HepG2 (cell line): ENCODE measurements around the gene CNPPD1. TPM values are rescaled to one million over a fixed set of nuclear protein-coding genes. Genes with fewer than 3 reads are reported as not detected.
A peak's percentile ranks its signal among the peaks of the same experiment; 100 is the strongest.

Experiments used
- ARNT2 ChIP-seq: sonication (generic); formaldehyde crosslinking; IDR thresholded peaks from 2 replicates; pipeline ENCODE4 v1.8.0; 2022; ENCODE audit warnings: mild to moderate bottlenecking, low read depth, missing genetic modification reagents, moderate library complexity
- CBFB ChIP-seq: sonication (generic); formaldehyde crosslinking; IDR thresholded peaks from 2 replicates; pipeline ENCODE4 v1.4.0; 2020; ENCODE audit warnings: missing genetic modification reagents
- GMEB2 ChIP-seq: IDR thresholded peaks from 2 replicates; pipeline ENCODE4 v1.6.1; 2016; ENCODE audit warnings: missing biosample characterization, missing genetic modification reagents, low read depth
- HNF4G ChIP-seq, 2 experiments: sonication (generic) in 1 of 2; formaldehyde crosslinking in 1 of 2; IDR thresholded peaks; 2 replicates each; pipeline versions ENCODE4 v1.4.0 to v1.6.1; 2011 to 2020; ENCODE audit warnings: borderline replicate concordance in 2 of 2, low read depth in 2 of 2, mild to moderate bottlenecking in 2 of 2, low read length in 1 of 2, missing genetic modification reagents in 1 of 2, moderate library complexity in 1 of 2
- HOXA9 ChIP-seq: sonication (generic); formaldehyde crosslinking; IDR thresholded peaks from 2 replicates; pipeline ENCODE4 v1.8.1; 2022; ENCODE audit warnings: missing genetic modification reagents, mild to moderate bottlenecking, moderate library complexity, borderline replicate concordance
- IRF2 ChIP-seq: IDR thresholded peaks from 2 replicates; pipeline ENCODE4 v1.6.1; 2018; ENCODE audit warnings: missing genetic modification reagents, missing compliant biosample characterization
- JDP2 ChIP-seq: sonication (generic); formaldehyde crosslinking; IDR thresholded peaks from 2 replicates; pipeline ENCODE4 v1.8.1; 2022; ENCODE audit warnings: missing genetic modification reagents, borderline replicate concordance
- MEF2D ChIP-seq: sonication (generic); formaldehyde crosslinking; IDR thresholded peaks from 2 replicates; pipeline ENCODE4 v1.5.1; 2020; ENCODE audit warnings: mild to moderate bottlenecking, missing genetic modification reagents
- MXI1 ChIP-seq: IDR thresholded peaks from 3 replicates; pipeline ENCODE4 v1.6.1; 2012; ENCODE audit warnings: low read depth, low read length, inconsistent platforms, borderline replicate concordance
- NFYB ChIP-seq: sonication (generic); formaldehyde crosslinking; IDR thresholded peaks from 2 replicates; pipeline ENCODE4 v1.4.0; 2020; ENCODE audit warnings: missing genetic modification reagents
- NFYC ChIP-seq: IDR thresholded peaks from 2 replicates; pipeline ENCODE4 v1.6.1; 2016; ENCODE audit warnings: missing genetic modification reagents, missing compliant biosample characterization
- NR2F2 ChIP-seq: IDR thresholded peaks from 2 replicates; pipeline ENCODE4 v1.6.1; 2012; ENCODE audit warnings: low read depth, inconsistent platforms, borderline replicate concordance
- NR2F6 ChIP-seq, 2 experiments: IDR thresholded peaks; 2 replicates each; pipeline ENCODE4 v1.6.1; 2016; ENCODE audit warnings: antibody characterized with exemption in 1 of 2, mild to moderate bottlenecking in 1 of 2
- POLR2AphosphoS2 ChIP-seq: IDR thresholded peaks from 2 replicates; pipeline ENCODE4 v1.6.1; 2011; ENCODE audit warnings: low read depth, low read length, improper control_type of control experiment
- TMF1 ChIP-seq: sonication (generic); formaldehyde crosslinking; IDR thresholded peaks from 2 replicates; pipeline ENCODE4 v1.8.1; 2022; ENCODE audit warnings: low read depth, missing genetic modification reagents
- ZNF33B ChIP-seq: sonication (generic); formaldehyde crosslinking; IDR thresholded peaks from 2 replicates; pipeline ENCODE4 v1.5.1; 2020; ENCODE audit warnings: mild to moderate bottlenecking, missing genetic modification reagents
- ZNF652 ChIP-seq: IDR thresholded peaks from 2 replicates; pipeline ENCODE4 v1.6.1; 2016; ENCODE audit warnings: low read depth, borderline replicate concordance
- ZNF841 ChIP-seq: sonication (generic); formaldehyde crosslinking; IDR thresholded peaks from 2 replicates; pipeline ENCODE4 v1.8.1; 2023; ENCODE audit warnings: missing genetic modification reagents, borderline replicate concordance
- polyA plus RNA-seq, 8 experiments: library from polyadenylated mRNA; depleted of rRNA in 3 of 8; stranded (reverse) in 7 of 8; unstranded in 1 of 8; fragments of >200 nt; fragmentation: Illumina TruSeq in 4 of 8; extraction: Trizol in 4 of 8; gene quantifications; 2 replicates each; pipeline versions ENCODE4 v1.2.1 to v1.2.3, GENCODE V29; 2011 to 2016; ENCODE audit warnings: low read depth in 4 of 8, missing spikeins in 1 of 8, mixed read lengths in 1 of 8; ENCODE audit not compliant: insufficient read depth in 1 of 8
- total RNA-seq, 5 experiments: library from RNA; depleted of rRNA; stranded (reverse); fragments of >200 nt; fragmentation: Illumina TruSeq; extraction: Trizol; gene quantifications; 2 replicates each; pipeline ENCODE4 v1.2.3, GENCODE V29; 2016; ENCODE audit warnings: low read depth in 1 of 5
- TF ChIP-seq, protein P1 (sequence below): sonication (generic); formaldehyde crosslinking; IDR thresholded peaks from one replicate; pipeline ENCODE4 v1.5.1; 2020; ENCODE audit warnings: mild to moderate bottlenecking, missing genetic modification reagents; ENCODE audit errors: not compliant biosample characterization

CNPPD1 gene
- total and polyA plus RNA-seq, 2 of the 13 experiments (the other 11 are each of a cell fraction or from before 2014, with no cell fraction given): 35.5 to 49.4 TPM

DNA sequence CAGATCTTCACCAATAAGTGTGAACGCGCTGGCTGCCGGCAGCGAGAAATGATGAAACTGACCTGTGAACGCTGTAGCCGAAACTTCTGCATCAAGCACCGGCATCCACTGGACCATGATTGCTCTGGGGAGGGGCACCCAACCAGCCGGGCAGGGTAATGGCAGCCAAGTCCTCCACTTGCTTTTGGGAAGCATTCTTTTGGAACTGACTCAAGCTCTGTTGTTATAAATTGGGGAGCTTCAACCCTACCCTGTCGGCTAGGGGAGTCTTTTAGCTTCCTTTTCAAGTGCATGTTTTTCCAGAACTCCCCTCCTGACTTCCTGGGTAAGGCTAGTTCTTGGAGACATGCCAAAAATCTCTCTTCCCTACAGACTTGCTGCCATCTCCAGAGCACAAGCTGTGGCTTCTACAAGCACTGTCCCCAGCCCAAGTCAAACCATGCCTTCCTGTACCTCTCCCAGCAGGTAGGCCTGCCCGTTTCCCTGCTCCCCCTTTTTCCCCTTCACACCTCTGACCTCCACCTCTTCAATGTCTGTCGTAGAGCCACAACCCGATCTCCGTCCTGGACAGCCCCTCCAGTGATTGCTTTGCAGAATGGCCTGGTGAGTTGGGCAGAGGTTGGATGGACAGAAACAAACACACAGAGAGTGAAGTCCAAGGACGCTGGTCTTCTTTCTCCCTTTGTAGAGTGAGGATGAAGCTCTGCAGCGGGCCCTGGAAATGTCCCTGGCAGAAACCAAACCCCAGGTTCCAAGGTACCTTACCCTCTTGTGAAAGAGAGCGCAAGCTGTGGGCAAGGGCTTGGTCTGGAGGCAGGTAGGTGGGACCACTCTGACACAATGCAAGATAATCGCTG is 31.4 kb upstream of the CNPPD1 start (continued):
- TF ChIP-seq, protein P1, sequence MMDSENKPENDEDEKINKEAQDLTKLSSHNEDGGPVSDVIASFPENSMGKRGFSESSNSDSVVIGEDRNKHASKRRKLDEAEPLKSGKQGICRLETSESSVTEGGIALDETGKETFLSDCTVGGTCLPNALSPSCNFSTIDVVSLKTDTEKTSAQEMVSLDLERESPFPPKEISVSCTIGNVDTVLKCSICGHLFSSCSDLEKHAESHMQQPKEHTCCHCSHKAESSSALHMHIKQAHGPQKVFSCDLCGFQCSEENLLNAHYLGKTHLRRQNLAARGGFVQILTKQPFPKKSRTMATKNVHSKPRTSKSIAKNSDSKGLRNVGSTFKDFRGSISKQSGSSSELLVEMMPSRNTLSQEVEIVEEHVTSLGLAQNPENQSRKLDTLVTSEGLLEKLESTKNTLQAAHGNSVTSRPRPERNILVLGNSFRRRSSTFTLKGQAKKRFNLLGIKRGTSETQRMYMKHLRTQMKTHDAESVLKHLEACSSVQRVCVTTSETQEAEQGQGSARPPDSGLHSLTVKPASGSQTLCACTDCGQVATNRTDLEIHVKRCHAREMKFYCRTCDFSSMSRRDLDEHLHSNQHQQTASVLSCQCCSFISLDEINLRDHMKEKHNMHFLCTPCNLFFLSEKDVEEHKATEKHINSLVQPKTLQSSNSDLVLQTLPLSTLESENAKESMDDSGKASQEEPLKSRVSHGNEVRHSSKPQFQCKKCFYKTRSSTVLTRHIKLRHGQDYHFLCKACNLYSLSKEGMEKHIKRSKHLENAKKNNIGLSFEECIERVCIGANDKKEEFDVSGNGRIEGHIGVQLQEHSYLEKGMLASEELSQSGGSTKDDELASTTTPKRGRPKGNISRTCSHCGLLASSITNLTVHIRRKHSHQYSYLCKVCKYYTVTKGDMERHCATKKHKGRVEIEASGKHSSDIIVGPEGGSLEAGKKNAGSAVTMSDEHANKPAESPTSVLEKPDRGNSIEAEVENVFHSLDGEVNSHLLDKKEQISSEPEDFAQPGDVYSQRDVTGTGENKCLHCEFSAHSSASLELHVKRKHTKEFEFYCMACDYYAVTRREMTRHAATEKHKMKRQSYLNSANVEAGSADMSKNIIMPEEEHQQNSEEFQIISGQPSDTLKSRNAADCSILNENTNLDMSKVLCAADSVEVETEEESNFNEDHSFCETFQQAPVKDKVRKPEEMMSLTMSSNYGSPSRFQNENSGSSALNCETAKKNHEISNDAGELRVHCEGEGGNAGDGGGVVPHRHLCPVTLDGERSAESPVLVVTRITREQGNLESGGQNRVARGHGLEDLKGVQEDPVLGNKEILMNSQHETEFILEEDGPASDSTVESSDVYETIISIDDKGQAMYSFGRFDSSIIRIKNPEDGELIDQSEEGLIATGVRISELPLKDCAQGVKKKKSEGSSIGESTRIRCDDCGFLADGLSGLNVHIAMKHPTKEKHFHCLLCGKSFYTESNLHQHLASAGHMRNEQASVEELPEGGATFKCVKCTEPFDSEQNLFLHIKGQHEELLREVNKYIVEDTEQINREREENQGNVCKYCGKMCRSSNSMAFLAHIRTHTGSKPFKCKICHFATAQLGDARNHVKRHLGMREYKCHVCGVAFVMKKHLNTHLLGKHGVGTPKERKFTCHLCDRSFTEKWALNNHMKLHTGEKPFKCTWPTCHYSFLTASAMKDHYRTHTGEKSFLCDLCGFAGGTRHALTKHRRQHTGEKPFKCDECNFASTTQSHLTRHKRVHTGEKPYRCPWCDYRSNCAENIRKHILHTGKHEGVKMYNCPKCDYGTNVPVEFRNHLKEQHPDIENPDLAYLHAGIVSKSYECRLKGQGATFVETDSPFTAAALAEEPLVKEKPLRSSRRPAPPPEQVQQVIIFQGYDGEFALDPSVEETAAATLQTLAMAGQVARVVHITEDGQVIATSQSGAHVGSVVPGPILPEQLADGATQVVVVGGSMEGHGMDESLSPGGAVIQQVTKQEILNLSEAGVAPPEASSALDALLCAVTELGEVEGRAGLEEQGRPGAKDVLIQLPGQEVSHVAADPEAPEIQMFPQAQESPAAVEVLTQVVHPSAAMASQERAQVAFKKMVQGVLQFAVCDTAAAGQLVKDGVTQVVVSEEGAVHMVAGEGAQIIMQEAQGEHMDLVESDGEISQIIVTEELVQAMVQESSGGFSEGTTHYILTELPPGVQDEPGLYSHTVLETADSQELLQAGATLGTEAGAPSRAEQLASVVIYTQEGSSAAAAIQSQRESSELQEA (CRISPR knock-in tag): no peak
- TF ChIP-seq ZNF841 (CRISPR knock-in tag): no peak
- TF ChIP-seq NFYC (CRISPR knock-in tag): 0 out of 2 replicates have a peak, but pooled peaks have one; percentile 24
- no peak for TF ChIP-seq JDP2 (CRISPR knock-in tag)
- peak; percentile 30; the same call in 1 of the 2 replicates for TF ChIP-seq CBFB
- TF ChIP-seq TMF1 (CRISPR knock-in tag): 0 out of 2 replicates have a peak, but pooled peaks have one; percentile 18
- peak; percentile 84 for TF ChIP-seq MEF2D (CRISPR knock-in tag)
- TF ChIP-seq HNF4G (IDR thresholded peaks at IDR 0.05; ENCODE audit: borderline replicate concordance, low read depth, low read length): peak; percentile 89
- peak; percentile 96; the same call in 1 of the 2 replicates for TF ChIP-seq HNF4G (CRISPR knock-in tag; IDR thresholded peaks at IDR 0.05; ENCODE audit: borderline replicate concordance, low read depth)
- TF ChIP-seq HOXA9 (CRISPR knock-in tag): no peak
- TF ChIP-seq MXI1: peak; percentile 52; the same call in 1 of the 3 replicates
- no peak for TF ChIP-seq ZNF652 (CRISPR knock-in tag)
- no peak; the same call in 1 of the 2 replicates for TF ChIP-seq POLR2AphosphoS2
- TF ChIP-seq NR2F2: peak; percentile 16
- no peak; the same call in none of the 2 replicates for TF ChIP-seq ARNT2 (CRISPR knock-in tag)
- TF ChIP-seq IRF2 (CRISPR knock-in tag): peak; percentile 72; the same call in 1 of the 2 replicates
- TF ChIP-seq GMEB2: no peak
- TF ChIP-seq NFYB (CRISPR knock-in tag): no peak
- no peak for TF ChIP-seq ZNF33B (CRISPR knock-in tag)
- peak; percentile 76 for TF ChIP-seq NR2F6 (IDR thresholded peaks at IDR 0.05)
- peak; percentile 86; the same call in 1 of the 2 replicates for TF ChIP-seq NR2F6 (CRISPR knock-in tag; IDR thresholded peaks at IDR 0.05)
